ENCODE measurements around the gene PRKD1.

The PRKD1 gene

GRCh38 chr14:29627137-29627536, 300.5 kb downstream of the PRKD1 start:
- no peak overlapping the region for H3K27ac ChIP-seq (ENCODE audit: insufficient read depth, low read length, poor library complexity, severe bottlenecking)
- no peak for DNase-seq
- no peaks in the 10 kb centered on the region for H3K9me3 ChIP-seq (ENCODE audit: control insufficient read depth, low read length)
- H3K27me3 ChIP-seq (replicated peaks; ENCODE audit: control insufficient read depth, insufficient read depth, low read length, poor library complexity, severe bottlenecking): no peaks in the 10 kb centered on the region
- no peaks in the 10 kb centered on the region for H3K4me1 ChIP-seq (ENCODE audit: control insufficient read depth, insufficient read depth, low read length, poor library complexity, severe bottlenecking)
- no peak overlapping the region for H3K4me3 ChIP-seq (ENCODE audit: insufficient read depth, low read depth, low read length, poor library complexity, severe bottlenecking)
- H3K36me3 ChIP-seq (ENCODE audit: control insufficient read depth, insufficient read depth, low read length): no peaks in the 10 kb centered on the region

- H3K36me3 ChIP-seq (ENCODE audit: control insufficient read depth, insufficient read depth, low read length): no peaks in the 10 kb centered on the region
- no peaks in the 10 kb centered on the region for H3K9me3 ChIP-seq (ENCODE audit: control insufficient read depth, low read length)
- no peaks in the 10 kb centered on the region for H3K4me1 ChIP-seq (ENCODE audit: control insufficient read depth, insufficient read depth, low read length, poor library complexity, severe bottlenecking)
- no peak for DNase-seq
- no peak overlapping the region for H3K27ac ChIP-seq (ENCODE audit: insufficient read depth, low read length, poor library complexity, severe bottlenecking)
- no peak overlapping the region for H3K4me3 ChIP-seq (ENCODE audit: insufficient read depth, low read depth, low read length, poor library complexity, severe bottlenecking)
- no peaks in the 10 kb centered on the region for H3K27me3 ChIP-seq (replicated peaks; ENCODE audit: control insufficient read depth, insufficient read depth, low read length, poor library complexity, severe bottlenecking)
These were observed 309.2 kb downstream of the PRKD1 start for GRCh38 chr14:29618323-29619067.

GRCh38 chr14:29616922-29617321, 310.7 kb downstream of the PRKD1 start:
- no peaks in the 10 kb centered on the region for H3K36me3 ChIP-seq (ENCODE audit: control insufficient read depth, insufficient read depth, low read length)
- no peaks in the 10 kb centered on the region for H3K9me3 ChIP-seq (ENCODE audit: control insufficient read depth, low read length)
- H3K27ac ChIP-seq (ENCODE audit: insufficient read depth, low read length, poor library complexity, severe bottlenecking): no peak overlapping the region
- H3K4me1 ChIP-seq (ENCODE audit: control insufficient read depth, insufficient read depth, low read length, poor library complexity, severe bottlenecking): no peaks in the 10 kb centered on the region
- no peak for DNase-seq
- H3K27me3 ChIP-seq (replicated peaks; ENCODE audit: control insufficient read depth, insufficient read depth, low read length, poor library complexity, severe bottlenecking): no peaks in the 10 kb centered on the region
- H3K4me3 ChIP-seq (ENCODE audit: insufficient read depth, low read depth, low read length, poor library complexity, severe bottlenecking): no peak overlapping the region

- Histone ChIP-seq H3K4me3 (ENCODE audit: insufficient read depth, low read depth, low read length, poor library complexity, severe bottlenecking) (no peak overlapping the region), H3K4me1 (ENCODE audit: control insufficient read depth, insufficient read depth, low read length, poor library complexity, severe bottlenecking) (no peaks in the 10 kb centered on the region), H3K9me3 (ENCODE audit: control insufficient read depth, low read length) (no peaks in the 10 kb centered on the region), H3K27ac (ENCODE audit: insufficient read depth, low read length, poor library complexity, severe bottlenecking) (no peak overlapping the region), H3K27me3 (replicated peaks; ENCODE audit: control insufficient read depth, insufficient read depth, low read length, poor library complexity, severe bottlenecking) (no peaks in the 10 kb centered on the region), H3K36me3 (ENCODE audit: control insufficient read depth, insufficient read depth, low read length) (no peaks in the 10 kb centered on the region)
- no peak for DNase-seq
These were observed 318.8 kb downstream of the PRKD1 start for GRCh38 chr14:29608861-29609260.

- no peaks in the 10 kb centered on the region for H3K36me3 ChIP-seq (ENCODE audit: control insufficient read depth, insufficient read depth, low read length)
- no peaks in the 10 kb centered on the region for H3K4me1 ChIP-seq (ENCODE audit: control insufficient read depth, insufficient read depth, low read length, poor library complexity, severe bottlenecking)
- no peaks in the 10 kb centered on the region for H3K9me3 ChIP-seq (ENCODE audit: control insufficient read depth, low read length)
- H3K27me3 ChIP-seq (replicated peaks; ENCODE audit: control insufficient read depth, insufficient read depth, low read length, poor library complexity, severe bottlenecking): no peaks in the 10 kb centered on the region
- H3K4me3 ChIP-seq (ENCODE audit: insufficient read depth, low read depth, low read length, poor library complexity, severe bottlenecking): no peak overlapping the region
- no peak overlapping the region for H3K27ac ChIP-seq (ENCODE audit: insufficient read depth, low read length, poor library complexity, severe bottlenecking)
- DNase-seq: no peak
These were observed 320.5 kb downstream of the PRKD1 start for GRCh38 chr14:29607169-29607568.

- Histone ChIP-seq H3K4me3 (ENCODE audit: insufficient read depth, low read depth, low read length, poor library complexity, severe bottlenecking) (no peak overlapping the region), H3K36me3 (ENCODE audit: control insufficient read depth, insufficient read depth, low read length) (no peaks in the 10 kb centered on the region), H3K9me3 (ENCODE audit: control insufficient read depth, low read length) (no peaks in the 10 kb centered on the region), H3K27me3 (replicated peaks; ENCODE audit: control insufficient read depth, insufficient read depth, low read length, poor library complexity, severe bottlenecking) (no peaks in the 10 kb centered on the region), H3K4me1 (ENCODE audit: control insufficient read depth, insufficient read depth, low read length, poor library complexity, severe bottlenecking) (no peaks in the 10 kb centered on the region), H3K27ac (ENCODE audit: insufficient read depth, low read length, poor library complexity, severe bottlenecking) (no peak overlapping the region)
- no peak for DNase-seq
These were observed 324.0 kb downstream of the PRKD1 start for GRCh38 chr14:29603696-29604095.

- Histone ChIP-seq H3K4me3 (ENCODE audit: insufficient read depth, low read depth, low read length, poor library complexity, severe bottlenecking) (no peak overlapping the region), H3K36me3 (ENCODE audit: control insufficient read depth, insufficient read depth, low read length) (no peaks in the 10 kb centered on the region), H3K27me3 (replicated peaks; ENCODE audit: control insufficient read depth, insufficient read depth, low read length, poor library complexity, severe bottlenecking) (no peaks in the 10 kb centered on the region), H3K27ac (ENCODE audit: insufficient read depth, low read length, poor library complexity, severe bottlenecking) (no peak overlapping the region), H3K9me3 (ENCODE audit: control insufficient read depth, low read length) (no peaks in the 10 kb centered on the region), H3K4me1 (ENCODE audit: control insufficient read depth, insufficient read depth, low read length, poor library complexity, severe bottlenecking) (no peaks in the 10 kb centered on the region)
- no peak for DNase-seq
These were observed 326.0 kb downstream of the PRKD1 start for GRCh38 chr14:29601616-29602015.

GRCh38 chr14:29587761-29588470, 339.7 kb downstream of the PRKD1 start:
- Histone ChIP-seq H3K9me3 (ENCODE audit: control insufficient read depth, low read length) (no peaks in the 10 kb centered on the region), H3K4me1 (ENCODE audit: control insufficient read depth, insufficient read depth, low read length, poor library complexity, severe bottlenecking) (no peaks in the 10 kb centered on the region), H3K36me3 (ENCODE audit: control insufficient read depth, insufficient read depth, low read length) (no peaks in the 10 kb centered on the region), H3K27ac (ENCODE audit: insufficient read depth, low read length, poor library complexity, severe bottlenecking) (no peak overlapping the region), H3K4me3 (ENCODE audit: insufficient read depth, low read depth, low read length, poor library complexity, severe bottlenecking) (no peak overlapping the region), H3K27me3 (replicated peaks; ENCODE audit: control insufficient read depth, insufficient read depth, low read length, poor library complexity, severe bottlenecking) (no peaks in the 10 kb centered on the region)
- no peak for DNase-seq

GRCh38 chr14:29587046-29587445, 340.6 kb downstream of the PRKD1 start:
- Histone ChIP-seq H3K4me3 (ENCODE audit: insufficient read depth, low read depth, low read length, poor library complexity, severe bottlenecking) (no peak overlapping the region), H3K27me3 (replicated peaks; ENCODE audit: control insufficient read depth, insufficient read depth, low read length, poor library complexity, severe bottlenecking) (no peaks in the 10 kb centered on the region), H3K9me3 (ENCODE audit: control insufficient read depth, low read length) (no peaks in the 10 kb centered on the region), H3K4me1 (ENCODE audit: control insufficient read depth, insufficient read depth, low read length, poor library complexity, severe bottlenecking) (no peaks in the 10 kb centered on the region), H3K36me3 (ENCODE audit: control insufficient read depth, insufficient read depth, low read length) (no peaks in the 10 kb centered on the region), H3K27ac (ENCODE audit: insufficient read depth, low read length, poor library complexity, severe bottlenecking) (no peak overlapping the region)
- DNase-seq: no peak

GRCh38 chr14:29584992-29585391, 342.7 kb downstream of the PRKD1 start:
- Histone ChIP-seq H3K9me3 (ENCODE audit: control insufficient read depth, low read length) (no peaks in the 10 kb centered on the region), H3K4me3 (ENCODE audit: insufficient read depth, low read depth, low read length, poor library complexity, severe bottlenecking) (no peak overlapping the region), H3K27ac (ENCODE audit: insufficient read depth, low read length, poor library complexity, severe bottlenecking) (no peak overlapping the region), H3K27me3 (replicated peaks; ENCODE audit: control insufficient read depth, insufficient read depth, low read length, poor library complexity, severe bottlenecking) (no peaks in the 10 kb centered on the region), H3K4me1 (ENCODE audit: control insufficient read depth, insufficient read depth, low read length, poor library complexity, severe bottlenecking) (no peaks in the 10 kb centered on the region), H3K36me3 (ENCODE audit: control insufficient read depth, insufficient read depth, low read length) (no peaks in the 10 kb centered on the region)
- no peak for DNase-seq
